Stimulated activated naive CD4-positive, alpha-beta T cell (primary cell): Measurements from ENCODE around the gene CDC37L1.
A peak's percentile ranks its signal among the peaks of the same experiment; 100 is the strongest.

Experiments
- DNase-seq, 6 experiments: peaks; one replicate each; lab custom pipeline; 2025; lab: John Stamatoyannopoulos, UW

The CDC37L1 gene

DNA sequence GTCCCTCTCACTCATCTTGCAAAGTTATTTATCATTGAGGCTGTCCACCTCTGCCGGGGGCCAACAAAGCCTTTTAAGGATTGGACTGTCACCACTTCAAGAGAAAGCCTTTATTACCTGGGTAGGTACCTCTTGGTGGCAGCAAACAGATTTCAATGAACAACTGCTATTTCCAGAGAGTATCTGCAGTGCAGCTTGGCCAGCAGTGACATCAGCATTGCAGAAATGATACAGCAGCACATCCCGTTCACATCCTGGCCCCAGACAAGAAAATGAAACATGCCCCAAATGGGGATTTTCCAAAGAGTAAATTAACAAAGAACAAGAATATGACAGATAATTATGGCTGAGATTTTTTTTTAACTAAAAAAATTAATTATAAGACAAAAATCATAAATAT is 10.8 kb upstream of the CDC37L1 start:
- no peak for DNase-seq

DNA sequence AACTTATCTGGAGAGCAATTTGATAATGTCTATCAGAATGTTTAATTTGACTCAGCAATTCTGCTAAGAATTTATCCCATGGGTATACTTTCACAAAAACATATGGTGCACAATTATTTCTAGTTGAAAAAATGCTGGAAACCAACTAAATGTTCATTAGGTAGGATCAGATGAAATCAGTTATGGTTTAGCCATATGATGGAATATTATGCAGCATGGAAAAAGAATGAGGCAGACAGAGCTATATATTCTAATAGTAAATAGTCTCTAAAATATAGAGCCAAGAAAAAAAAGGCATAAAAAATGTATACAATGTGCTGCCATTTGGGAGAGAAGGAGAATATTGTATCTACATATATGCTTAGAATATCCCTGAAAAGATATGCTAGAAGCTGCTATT is 9.5 kb upstream of the CDC37L1 start:
- DNase-seq, result no peak

DNA sequence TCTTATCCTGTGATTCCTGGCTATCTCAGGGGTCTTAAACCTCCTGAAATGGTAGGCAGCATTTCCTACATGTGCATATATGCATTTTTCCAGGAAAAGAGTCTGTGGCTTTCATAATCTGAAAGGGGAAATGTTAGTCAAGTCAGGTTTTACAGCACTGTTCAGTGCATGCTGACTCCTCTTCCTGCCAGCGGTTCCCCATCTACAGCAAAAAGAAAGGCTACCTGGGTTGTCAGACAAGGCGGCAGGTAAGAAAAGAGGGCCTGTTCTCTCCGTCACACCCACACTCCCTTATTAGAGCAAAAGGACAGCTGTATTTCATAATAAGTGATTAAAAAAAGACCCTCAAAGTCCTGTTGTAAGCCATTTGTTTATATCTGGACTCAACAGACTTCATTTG is 8.8 kb upstream of the CDC37L1 start:
- DNase-seq, result no peak

DNA sequence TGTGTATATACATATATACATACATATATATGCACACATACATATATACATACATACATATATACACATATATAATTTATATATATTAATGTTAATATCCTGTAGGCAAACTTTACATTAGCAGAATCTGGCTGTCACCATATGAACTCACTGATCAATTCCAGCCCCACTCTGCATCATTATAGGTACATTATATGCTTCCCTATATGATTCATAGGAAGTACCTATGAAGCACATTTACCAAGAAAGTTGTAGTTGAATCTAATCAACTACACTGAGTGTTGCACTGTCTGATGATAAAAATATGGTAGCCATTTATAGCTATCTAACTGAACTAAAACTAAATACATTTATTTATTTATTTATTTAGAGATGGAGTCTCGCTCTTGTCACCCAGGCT is 7.6 kb upstream of the CDC37L1 start:
- no peak for DNase-seq

DNA sequence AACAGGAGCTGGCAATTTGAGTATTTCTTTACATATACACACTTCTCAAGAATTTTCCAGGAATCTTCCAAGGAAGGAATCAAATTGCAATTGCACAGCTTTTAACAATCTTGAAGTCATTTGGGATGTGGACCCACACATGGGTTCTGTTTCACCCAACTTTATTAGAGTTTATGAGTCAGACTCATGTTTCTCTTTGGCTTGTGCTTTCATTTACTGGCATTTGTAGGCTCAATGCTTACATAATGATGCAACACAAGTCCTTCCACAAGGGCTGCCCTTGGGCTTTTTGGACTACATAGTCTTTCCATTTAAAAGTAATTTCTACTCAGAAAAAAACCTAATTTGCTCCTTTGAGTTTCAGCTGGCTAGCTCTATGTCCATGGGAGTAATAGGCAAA is 4.6 kb upstream of the CDC37L1 start:
- DNase-seq, result no peak

DNA sequence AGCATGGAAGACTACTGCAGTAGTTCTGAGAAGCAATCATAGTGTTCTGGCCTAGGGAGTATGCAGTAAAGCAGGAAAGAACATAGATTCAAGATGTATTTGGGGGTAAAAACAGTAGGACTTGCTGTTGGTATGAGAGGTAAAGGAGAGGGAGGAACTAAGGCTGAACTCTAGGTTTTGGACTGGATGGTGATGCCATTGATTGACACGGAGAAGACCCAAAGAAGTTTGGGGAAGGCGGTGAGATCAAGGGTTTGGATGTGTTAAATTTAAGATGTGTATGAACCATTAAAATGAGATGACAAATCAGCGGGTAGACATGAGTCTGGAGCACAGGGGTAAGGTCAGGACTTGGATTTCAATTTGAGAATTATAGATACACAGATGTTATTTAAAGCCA is 2.0 kb upstream of the CDC37L1 start:
- DNase-seq, result no peak

DNA sequence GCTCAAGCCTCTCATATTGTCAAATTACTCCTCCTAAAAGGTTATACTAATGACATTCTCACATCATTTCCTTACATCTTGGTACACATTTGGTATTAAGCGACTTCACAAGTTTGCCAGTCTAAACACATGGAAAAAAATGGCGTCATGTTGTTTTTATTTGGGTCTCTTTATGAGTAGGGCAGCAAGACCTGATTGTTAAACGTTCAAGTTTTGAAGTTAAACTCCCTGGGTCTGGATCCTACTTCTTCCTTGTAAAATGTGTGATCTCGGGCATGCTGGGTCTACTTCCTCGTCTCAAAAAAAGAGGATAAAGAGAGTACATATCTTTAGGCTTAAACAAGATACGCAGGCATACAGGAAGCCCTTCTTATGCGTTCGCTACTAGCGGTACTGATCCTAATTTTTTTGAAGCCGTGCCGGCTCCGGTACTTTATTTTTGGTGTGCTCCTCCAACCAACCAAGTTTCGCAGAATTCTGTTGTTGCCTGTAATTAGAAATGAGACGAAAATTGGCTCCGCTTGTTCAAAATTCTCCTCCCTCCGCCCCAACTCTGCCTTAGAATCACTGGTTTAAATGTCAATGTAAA is 596 bp upstream of the CDC37L1 start:
- DNase-seq, result peak in 2 of 6 experiments; percentile 80 to 84

DNA sequence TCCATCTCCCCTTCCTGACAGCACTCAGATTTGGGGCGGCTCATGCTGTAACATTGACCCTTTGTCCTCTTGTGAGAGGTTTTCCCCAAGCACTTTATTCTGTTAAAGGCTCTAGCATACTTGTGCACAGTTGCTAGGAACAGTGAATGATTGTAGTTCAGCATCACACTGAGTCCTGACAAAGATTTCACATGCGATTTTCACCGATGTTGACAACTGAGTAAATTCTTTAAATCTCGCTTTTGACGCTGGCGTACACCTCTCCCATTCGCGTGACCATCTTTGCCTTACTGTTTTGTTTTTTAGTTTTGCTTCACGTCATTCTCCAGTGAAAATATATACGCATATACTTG is 780 bp downstream of the CDC37L1 start:
- peak in 1 of 6 experiments; percentile 59 for DNase-seq

DNA sequence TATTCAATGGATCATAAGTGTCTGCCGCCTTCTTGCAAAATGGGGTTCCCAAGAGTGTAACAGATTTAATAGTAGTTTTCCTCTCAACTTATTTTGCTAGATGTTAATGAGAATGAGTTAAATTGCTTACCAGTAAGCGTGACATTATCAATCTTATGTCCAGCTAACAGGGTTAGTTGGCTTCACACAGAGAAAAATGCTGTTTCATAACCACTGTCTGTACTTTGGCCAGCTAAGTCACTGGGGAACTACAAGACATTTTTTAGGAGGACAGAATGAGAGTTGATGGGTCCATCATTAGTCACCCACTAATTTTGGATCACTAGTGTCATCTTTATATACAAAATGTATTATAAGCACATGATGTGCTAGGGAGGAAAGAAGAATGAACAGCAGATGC is 1.4 kb downstream of the CDC37L1 start:
- no peak for DNase-seq

DNA sequence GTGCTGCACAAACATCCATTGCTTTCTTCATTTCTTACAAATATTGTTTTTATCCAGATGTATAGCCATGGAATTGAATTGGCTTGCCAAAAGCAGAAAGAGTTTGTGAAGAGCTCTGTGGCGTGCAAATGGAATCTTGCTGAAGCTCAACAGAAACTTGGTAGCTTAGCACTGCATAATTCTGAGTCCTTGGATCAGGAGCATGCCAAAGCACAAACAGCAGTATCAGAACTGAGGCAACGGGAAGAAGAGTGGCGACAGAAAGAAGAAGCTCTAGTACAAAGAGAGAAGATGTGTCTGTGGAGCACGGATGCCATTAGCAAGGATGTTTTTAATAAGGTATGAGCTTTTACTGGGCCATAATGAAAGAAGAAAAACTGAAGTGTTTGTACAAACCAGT is 5.5 kb downstream of the CDC37L1 start:
- DNase-seq, result no peak

DNA sequence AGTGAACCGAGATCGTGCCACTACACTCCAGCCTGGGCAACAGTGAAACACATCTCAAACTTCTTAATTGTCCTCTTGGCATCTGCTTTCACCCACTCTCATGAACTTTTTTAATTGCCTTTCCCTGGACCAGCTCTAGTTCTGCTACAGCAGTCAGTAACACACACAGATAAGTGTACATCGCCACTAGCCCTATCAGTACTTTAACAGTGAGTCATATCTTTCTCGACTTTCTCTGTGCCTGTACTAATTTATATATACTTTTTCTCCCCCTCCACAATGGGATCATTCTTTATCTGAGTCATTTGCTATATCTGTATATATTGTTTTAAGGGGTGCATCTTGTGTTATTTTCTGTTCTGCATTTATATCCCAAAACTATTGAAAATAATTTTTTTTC is 6.7 kb downstream of the CDC37L1 start:
- no peak for DNase-seq

DNA sequence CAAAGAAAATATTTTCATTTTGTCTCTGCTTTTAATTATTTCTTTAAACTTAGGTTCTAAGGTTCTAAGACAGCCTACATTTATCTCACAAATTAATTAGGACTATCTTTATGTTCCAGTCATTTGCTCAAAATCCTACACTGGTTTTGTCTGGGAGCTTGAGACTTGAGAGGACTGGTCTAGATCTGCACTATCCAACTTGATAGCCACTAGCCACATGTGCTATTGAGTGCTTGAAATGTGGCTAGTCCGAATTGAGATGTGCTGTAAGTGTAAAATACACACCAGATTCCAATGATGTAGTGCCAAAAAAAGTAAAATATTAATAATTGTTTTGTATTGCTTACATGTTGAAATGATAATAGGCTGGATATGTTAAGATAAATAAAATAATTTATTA is 7.2 kb downstream of the CDC37L1 start:
- no peak for DNase-seq

DNA sequence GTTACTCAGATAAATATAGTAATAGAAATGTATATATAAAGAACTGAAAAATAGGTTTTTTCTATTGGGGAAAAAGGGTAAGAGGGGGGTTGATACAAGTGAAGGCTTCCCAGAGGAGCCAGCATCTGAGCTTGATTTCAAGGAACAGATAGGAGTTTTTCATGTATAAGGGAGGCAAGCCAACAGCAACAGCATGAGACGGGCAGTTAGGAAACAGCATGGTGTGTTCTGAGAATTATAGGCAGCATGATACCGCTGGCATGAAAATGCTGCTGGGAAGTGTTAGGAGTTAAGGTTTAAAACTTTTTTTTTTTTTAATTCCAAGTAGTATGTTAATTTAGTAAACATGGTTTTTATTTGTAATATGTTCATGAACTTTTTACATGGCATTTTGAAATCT is 9.7 kb downstream of the CDC37L1 start:
- DNase-seq, result no peak

DNA sequence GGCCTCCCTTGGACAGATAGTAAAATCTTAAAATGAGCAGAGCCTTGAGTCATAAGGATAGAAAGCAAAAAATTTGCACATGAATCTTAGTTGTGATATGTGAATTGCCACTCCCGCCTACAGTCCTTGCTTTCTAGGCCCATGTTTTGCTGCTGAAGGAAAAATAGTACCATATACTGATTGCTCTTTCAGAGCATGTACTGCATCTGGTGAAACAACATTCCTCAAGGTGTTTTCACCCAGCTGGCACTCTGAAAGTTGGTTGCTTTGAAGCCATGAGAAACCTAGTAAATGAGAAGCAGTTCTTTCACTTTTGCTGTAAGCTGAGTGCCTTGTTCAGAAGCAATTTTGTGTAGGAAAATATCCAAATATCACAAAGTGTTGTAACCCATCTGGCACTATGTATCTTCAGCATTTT is 10.3 kb downstream of the CDC37L1 start:
- DNase-seq, result no peak

DNA sequence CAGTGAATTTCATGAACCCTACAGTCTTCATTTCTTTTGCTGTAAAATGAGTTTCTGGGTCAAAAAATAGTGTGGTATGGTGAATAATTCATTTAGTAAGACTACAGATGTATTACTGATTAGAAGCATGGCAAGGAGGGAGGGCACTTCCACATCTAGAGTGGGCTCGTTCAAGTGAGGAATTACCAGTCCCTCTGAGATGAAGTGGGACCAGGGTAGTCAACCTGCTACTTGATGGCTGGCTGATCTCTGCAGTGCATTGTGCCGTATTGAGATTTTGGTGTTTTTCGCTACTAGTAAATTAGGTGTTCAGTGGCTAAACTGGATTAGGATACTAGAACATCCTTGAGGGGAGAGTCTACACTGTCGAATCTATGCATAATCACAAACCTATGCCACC is 10.8 kb downstream of the CDC37L1 start:
- no peak for DNase-seq

DNA sequence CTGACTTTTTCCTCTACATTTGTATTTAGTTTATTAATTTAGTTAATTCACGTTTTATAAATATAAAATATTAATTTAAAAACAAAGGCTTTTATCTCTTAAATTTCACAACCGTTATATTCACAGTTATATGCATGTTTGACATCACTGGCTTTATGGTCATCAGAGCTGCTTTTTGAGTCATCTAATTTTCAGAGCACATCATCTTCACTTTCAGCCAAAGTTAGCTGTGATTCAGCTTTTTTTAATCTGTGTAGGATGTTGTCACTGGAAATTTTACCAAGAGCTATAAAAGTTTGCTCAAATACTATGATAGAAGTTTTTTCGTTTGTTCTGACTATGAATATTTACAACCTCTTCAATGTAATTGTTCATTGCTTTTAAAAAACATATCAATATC is 12.4 kb downstream of the CDC37L1 start:
- no peak for DNase-seq

DNA sequence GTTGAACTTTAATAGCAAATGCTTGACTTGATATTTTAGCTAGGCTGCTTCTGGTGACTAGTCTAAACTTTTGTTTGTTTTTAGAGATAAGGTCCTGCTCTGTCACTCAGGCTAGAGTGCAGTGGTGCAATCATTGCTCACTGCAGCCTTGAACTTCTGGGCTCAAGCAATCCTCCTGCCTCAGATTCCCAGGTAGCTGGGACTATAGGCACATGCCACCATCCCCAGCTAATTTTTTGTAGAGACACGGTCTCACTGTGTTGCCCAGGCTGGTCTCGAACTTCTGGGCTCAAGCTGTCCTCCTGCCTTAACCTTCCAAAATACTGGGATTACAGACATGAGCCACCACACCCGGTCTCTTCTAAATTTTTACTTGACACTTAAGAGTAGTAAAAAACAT is 20.7 kb downstream of the CDC37L1 start:
- DNase-seq, result no peak

DNA sequence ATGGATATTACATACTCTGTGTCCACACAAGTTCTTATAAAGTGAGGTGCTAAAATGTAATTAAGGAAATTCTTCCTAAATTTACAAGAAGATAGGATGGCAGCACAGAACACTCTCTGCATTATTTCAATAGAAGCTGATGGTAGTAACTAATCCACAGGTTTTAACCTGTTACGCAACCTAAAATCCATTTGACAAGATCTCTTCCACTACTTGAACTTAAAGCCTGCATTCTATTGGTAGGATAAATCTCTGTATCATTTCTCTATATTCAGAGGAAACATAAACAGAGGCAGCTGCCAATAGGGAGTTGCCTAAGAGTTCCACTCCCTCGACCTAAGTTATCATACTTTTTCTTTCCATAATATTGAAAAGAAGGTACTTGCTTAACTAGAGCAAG is 21.6 kb downstream of the CDC37L1 start:
- DNase-seq, result no peak

DNA sequence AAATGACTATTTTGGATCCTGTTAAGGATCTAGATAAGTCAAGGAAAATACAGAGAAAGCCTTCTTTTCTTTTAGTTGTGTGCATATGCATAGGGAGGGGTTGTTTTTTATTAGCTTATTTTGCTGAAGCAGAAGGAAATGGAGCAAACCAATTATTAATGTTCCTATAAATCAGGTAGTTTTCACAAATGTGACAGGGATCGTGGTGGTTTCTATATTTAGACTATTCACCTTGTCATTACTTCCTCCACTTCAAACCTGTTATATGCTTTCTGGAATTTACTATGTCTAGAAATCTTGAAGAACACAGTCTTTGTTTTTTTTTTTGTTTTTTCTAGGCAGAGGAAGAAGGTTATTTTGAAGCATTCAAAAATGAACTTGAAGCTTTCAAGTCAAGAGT is 22.2 kb downstream of the CDC37L1 start:
- DNase-seq, result no peak

DNA sequence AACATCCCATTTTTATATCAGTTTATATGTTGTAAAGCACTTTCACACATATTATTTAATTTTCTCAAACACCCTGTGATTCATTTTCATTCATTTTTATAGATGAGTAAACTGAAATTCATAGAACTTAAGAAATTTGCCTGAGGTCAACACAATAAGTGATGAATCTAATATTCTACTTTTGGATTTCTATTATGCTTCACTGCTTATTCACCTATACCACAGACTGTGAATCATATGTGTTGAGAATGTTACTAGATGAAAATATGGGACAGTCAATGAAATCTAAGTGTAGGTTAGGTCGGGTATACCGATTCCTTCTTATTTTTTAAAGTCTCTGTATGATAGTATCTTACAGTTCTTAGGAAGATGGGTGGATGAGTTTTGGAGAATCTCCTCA is 24.8 kb downstream of the CDC37L1 start:
- no peak for DNase-seq

DNA sequence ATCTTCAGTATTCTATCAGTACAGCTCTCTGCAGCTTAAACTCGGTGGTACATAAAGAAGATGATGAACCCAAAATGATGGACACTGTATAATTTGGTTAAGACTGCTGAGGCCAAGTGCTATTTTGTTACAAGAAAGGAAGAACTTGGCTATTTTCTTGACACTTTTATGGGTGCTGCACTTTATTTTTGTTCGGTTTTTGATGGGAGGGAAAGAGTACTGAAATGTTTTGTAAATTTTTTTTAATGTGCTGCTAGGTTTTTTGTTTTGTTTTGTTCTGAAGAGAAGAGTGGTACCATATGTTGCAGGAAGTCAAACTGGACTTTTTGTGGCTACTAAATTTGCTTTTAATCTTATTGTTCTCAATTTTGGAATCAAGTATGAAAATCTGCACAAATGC is 26.7 kb downstream of the CDC37L1 start:
- DNase-seq, result no peak

DNA sequence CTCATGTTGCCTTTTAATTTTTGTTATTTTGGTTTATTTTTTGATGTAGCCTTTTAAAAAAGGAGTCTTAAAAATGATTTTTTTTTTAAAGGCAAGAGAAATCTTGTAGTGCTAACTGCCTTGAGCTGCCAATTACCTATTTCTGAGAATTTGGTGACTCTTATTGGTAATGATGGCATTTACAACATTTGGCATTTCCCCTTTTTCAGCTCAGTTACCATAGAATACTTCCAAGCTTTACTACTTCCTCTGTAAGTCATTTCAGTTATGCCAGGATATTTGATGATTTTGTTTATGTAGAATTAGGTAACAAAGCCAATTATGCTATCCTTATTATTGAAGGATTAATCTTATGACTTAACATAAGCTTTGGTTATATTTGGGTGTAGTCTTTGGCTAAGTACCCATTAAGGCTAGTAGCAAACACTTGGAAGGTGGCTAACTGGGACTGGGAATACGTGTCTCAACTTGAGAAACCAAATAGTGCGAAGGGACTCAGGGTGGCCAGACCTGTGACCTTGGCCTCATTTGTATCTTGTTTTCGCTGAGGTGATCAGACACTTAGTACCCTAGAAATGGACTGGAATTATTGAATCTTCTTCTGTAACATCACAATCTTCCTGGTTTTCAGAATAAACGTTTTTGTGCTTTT is 27.7 kb downstream of the CDC37L1 start:
- DNase-seq, result no peak

DNA sequence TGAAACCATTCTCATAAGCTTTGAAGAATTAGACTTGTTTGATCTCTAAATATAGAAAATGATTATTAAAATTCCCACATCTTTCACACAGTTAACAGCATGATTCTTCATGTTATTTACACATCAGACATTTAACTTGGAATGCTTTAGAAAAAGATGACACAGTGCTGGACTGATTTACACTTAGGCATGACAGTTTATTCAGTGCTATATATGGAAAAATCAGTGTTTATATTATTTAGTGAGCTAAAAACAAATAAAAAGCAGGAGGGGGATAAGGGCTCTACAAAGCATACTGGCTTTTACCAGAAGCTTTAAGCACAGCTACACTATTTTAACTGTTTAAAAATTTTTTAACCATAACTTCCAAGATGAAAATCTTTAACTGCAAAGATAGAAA is 30.0 kb downstream of the CDC37L1 start:
- no peak for DNase-seq

DNA sequence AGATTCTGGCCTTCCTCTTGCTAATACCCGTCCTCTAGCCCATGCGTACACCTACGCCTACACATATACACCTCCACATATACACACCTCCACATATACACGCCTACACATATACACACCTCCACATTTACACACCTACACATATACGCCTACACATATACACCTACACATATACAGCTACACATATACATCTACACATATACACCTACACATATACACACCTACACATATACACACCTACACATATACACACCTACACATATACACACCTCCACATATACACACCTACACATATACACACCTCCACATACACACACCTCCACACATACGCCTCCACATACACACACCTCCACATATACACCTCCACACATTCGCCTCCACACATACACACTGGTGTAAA is 34.5 kb downstream of the CDC37L1 start:
- no peak for DNase-seq
